KMS-11 (cell line): ENCODE data around the gene GLP2R.

Experiments
- H2AFZ ChIP-seq: fragments of 200-600 bp; sonication (generic); 2 replicates; pipeline ENCODE4 v1.6.1; 2016; ENCODE audit warnings: antibody characterized with exemption, mixed run types, low read depth
- H3K27ac ChIP-seq: fragments of 200-600 bp; sonication (generic); 2 replicates; pipeline ENCODE4 v1.6.1; 2016; ENCODE audit warnings: mild to moderate bottlenecking, mixed run types
- H3K27me3 ChIP-seq: fragments of 200-600 bp; sonication (generic); 2 replicates; pipeline ENCODE4 v1.6.1; 2017; ENCODE audit warnings: mild to moderate bottlenecking, low read depth, mixed run types, moderate library complexity; ENCODE audit not compliant: insufficient read depth
- H3K36me3 ChIP-seq: fragments of 200-600 bp; sonication (generic); 2 replicates; pipeline ENCODE4 v1.6.1; 2017; ENCODE audit warnings: mild to moderate bottlenecking, mixed run types; ENCODE audit not compliant: insufficient read depth
- H3K4me1 ChIP-seq: fragments of 200-600 bp; sonication (generic); 2 replicates; pipeline ENCODE4 v1.6.1; 2016; ENCODE audit warnings: mild to moderate bottlenecking, low read depth, mixed run types; ENCODE audit not compliant: poor library complexity, severe bottlenecking
- H3K4me2 ChIP-seq: fragments of 200-600 bp; sonication (generic); 2 replicates; pipeline ENCODE4 v1.7.0; 2016; ENCODE audit warnings: mild to moderate bottlenecking, mixed run types
- H3K4me3 ChIP-seq: fragments of 200-600 bp; sonication (generic); IDR thresholded peaks from 2 replicates; pipeline ENCODE4 v1.6.1; 2017; ENCODE audit warnings: low read depth, low read length, mixed read lengths; ENCODE audit not compliant: insufficient read depth
- H3K79me2 ChIP-seq: fragments of 200-600 bp; sonication (generic); 2 replicates; pipeline ENCODE4 v1.6.1; 2016; ENCODE audit warnings: low read depth, mixed run types; ENCODE audit not compliant: insufficient read depth
- H3K9ac ChIP-seq: fragments of 200-600 bp; sonication (generic); 2 replicates; pipeline ENCODE4 v1.6.1; 2016; ENCODE audit warnings: mild to moderate bottlenecking, mixed run types
- H4K20me1 ChIP-seq: fragments of 200-600 bp; sonication (generic); 2 replicates; pipeline ENCODE4 v1.6.1; 2016; ENCODE audit warnings: mild to moderate bottlenecking, mixed run types; ENCODE audit not compliant: insufficient read depth
- CTCF ChIP-seq: fragments of 200-600 bp; sonication (generic); conservative IDR thresholded peaks from 2 replicates; pipeline ENCODE4 v1.6.1; 2017; ENCODE audit warnings: low read depth, mild to moderate bottlenecking, antibody characterized with exemption, low read length, moderate library complexity, mixed read lengths

Gene GLP2R

GRCh38 chr17:9935408-9935807, 109.7 kb downstream of the GLP2R start:
- no peaks in the 10 kb centered on the region for H4K20me1 ChIP-seq
- no peak overlapping the region for H3K9ac ChIP-seq
- no peak overlapping the region for H3K4me3 ChIP-seq
- no peak overlapping the region for H3K27ac ChIP-seq
- no peak for TF ChIP-seq CTCF
- H3K36me3 ChIP-seq = no peaks in the 10 kb centered on the region
- no peaks in the 10 kb centered on the region for H3K79me2 ChIP-seq
- H3K4me2 ChIP-seq = no peak overlapping the region
- no peak overlapping the region for H2AFZ ChIP-seq
- no peaks in the 10 kb centered on the region for H3K4me1 ChIP-seq
- no peaks in the 10 kb centered on the region for H3K27me3 ChIP-seq

GRCh38 chr17:9936095-9936494, 110.4 kb downstream of the GLP2R start:
- TF ChIP-seq CTCF = no peak
- H3K36me3 ChIP-seq = no peaks in the 10 kb centered on the region
- no peak overlapping the region for H3K4me3 ChIP-seq
- H3K27ac ChIP-seq = no peak overlapping the region
- no peak overlapping the region for H2AFZ ChIP-seq
- no peaks in the 10 kb centered on the region for H4K20me1 ChIP-seq
- no peak overlapping the region for H3K9ac ChIP-seq
- H3K79me2 ChIP-seq = no peaks in the 10 kb centered on the region
- H3K27me3 ChIP-seq = no peaks in the 10 kb centered on the region
- H3K4me1 ChIP-seq = no peaks in the 10 kb centered on the region
- no peak overlapping the region for H3K4me2 ChIP-seq

GRCh38 chr17:9937241-9937761, 111.6 kb downstream of the GLP2R start:
- Histone ChIP-seq H3K27me3 (no peaks in the 10 kb centered on the region), H3K4me1 (no peaks in the 10 kb centered on the region), H3K4me3 (no peak overlapping the region), H3K79me2 (no peaks in the 10 kb centered on the region), H3K4me2 (no peak overlapping the region), H3K36me3 (no peaks in the 10 kb centered on the region), H2AFZ (no peak overlapping the region), H4K20me1 (no peaks in the 10 kb centered on the region), H3K27ac (no peak overlapping the region), H3K9ac (no peak overlapping the region)
- TF ChIP-seq CTCF = no peak

GRCh38 chr17:9937901-9938300, 112.2 kb downstream of the GLP2R start:
- no peaks in the 10 kb centered on the region for H4K20me1 ChIP-seq
- no peak overlapping the region for H3K27ac ChIP-seq
- no peak overlapping the region for H3K4me2 ChIP-seq
- TF ChIP-seq CTCF = no peak
- H3K79me2 ChIP-seq = no peaks in the 10 kb centered on the region
- H3K36me3 ChIP-seq = no peaks in the 10 kb centered on the region
- H3K4me3 ChIP-seq = no peak overlapping the region
- H3K4me1 ChIP-seq = no peaks in the 10 kb centered on the region
- H3K27me3 ChIP-seq = no peaks in the 10 kb centered on the region
- H2AFZ ChIP-seq = no peak overlapping the region
- no peak overlapping the region for H3K9ac ChIP-seq
